Adrenal gland (tissue), 12 donors: ENCODE data around the gene KMT2D. TPM values are rescaled to one million over a fixed set of nuclear protein-coding genes. Genes with fewer than 3 reads are reported as not detected.

Experiments used
- DNase-seq, 7 donors: peaks; one replicate each; pipeline ENCODE4 v3.0.0-alpha.2; 2019 to 2020
- H3K27ac ChIP-seq, 5 donors: fragments of 200-600 bp; sonication (generic) in 4 of 5; 1 replicate in 3 of 5; 2 replicates in 2 of 5; pipeline versions ENCODE4 v1.5.1 to v1.8.0; 2016 to 2020; ENCODE audit warnings: mild to moderate bottlenecking in 1 of 5
- H3K27me3 ChIP-seq: fragments of 200-600 bp; 2 replicates; pipeline ENCODE4 v1.8.0; 2021
- H3K36me3 ChIP-seq, 2 donors: fragments of 200-600 bp; replicated peaks in 1 of 2; 1 replicate in 1 of 2; 2 replicates in 1 of 2; pipeline versions ENCODE4 v1.5.1 to v1.8.0; 2018 to 2022
- H3K4me1 ChIP-seq, 2 donors: fragments of 200-600 bp; replicated peaks in 1 of 2; 1 replicate in 1 of 2; 2 replicates in 1 of 2; pipeline versions ENCODE4 v1.5.1 to v1.8.0; 2018 to 2021
- H3K4me3 ChIP-seq, 4 donors: fragments of 200-600 bp; sonication (generic) in 3 of 4; one replicate each; pipeline ENCODE4 v1.5.1; 2016 to 2018
- H3K9me3 ChIP-seq, 3 donors: fragments of 200-600 bp; sonication (generic) in 1 of 3; replicated peaks in 1 of 3; 1 replicate in 2 of 3; 2 replicates in 1 of 3; pipeline versions ENCODE4 v1.5.1 to v1.8.0; 2016 to 2021
- POLR2A ChIP-seq, 2 donors: fragments of 450-650 bp; IDR thresholded peaks; one replicate each; pipeline ENCODE4 v1.6.1; 2017; ENCODE audit warnings: antibody characterized with exemption in 2 of 2, mild to moderate bottlenecking in 2 of 2, moderate library complexity in 1 of 2
- WGBS, 4 donors: extraction: QIAGEN DNeasy Blood & Tissue Kit in 2 of 4; methylation state at CpG; one replicate each; pipeline versions ENCODE4 v1.1.5 to v1.1.7; 2013 to 2017; 5-methylcytosine and 5-hydroxymethylcytosine counted together
- intact Hi-C, 2 donors: fragments of 100-400 bp; cut with DNase I; formaldehyde crosslinking; loops; one replicate each; pipeline versions ENCODE4 v1.14.1 to v1.15.0; 2022 to 2023
- polyA plus RNA-seq, 3 donors: library from polyadenylated mRNA; stranded (reverse); fragments of 200-250 nt in 2 of 3; fragments of 350-450 nt in 1 of 3; fragmentation: Illumina TruSeq in 1 of 3; extraction: RNeasy Lipid Tissue Mini Kit (QIAGEN cat#74804) in 1 of 3; gene quantifications; one replicate each; pipeline ENCODE4 v1.2.3, GENCODE V29; 2013 to 2014
- total RNA-seq, 9 donors: library from RNA; depleted of rRNA in 4 of 9; stranded (reverse); fragments of >200 nt in 4 of 9; fragments of 120-200 nt in 1 of 9; fragmentation: NEBNext Ultra II Directional in 1 of 9; extraction: Animal tissue kit (Norgen Biotek cat#: 25700) in 1 of 9; gene quantifications; one replicate each; pipeline versions ENCODE4 v1.1.0 to v1.2.4, GENCODE V29; 2013 to 2023
- TF ChIP-seq, protein P1 (sequence below), 6 experiments: fragments of 450-650 bp in 4 of 6; fragments of 200-600 bp in 2 of 6; sonication (generic) in 1 of 6; IDR thresholded peaks; 1 replicate in 5 of 6; 2 replicates in 1 of 6; pipeline versions ENCODE4 v1.5.1 to v1.8.0; 2016 to 2021; ENCODE audit warnings: antibody characterized with exemption in 6 of 6, mild to moderate bottlenecking in 2 of 6, moderate library complexity in 1 of 6
- donor health status: healthy with polysubstance abuse.
- donor health status: Bipolar disorder and iron deficiency.
- donor health status: DM: yes; HTN: yes; CAD: no.
- donor health status: DM: no; HTN: no; CAD: no.
- donor health status: DM: no; HTN: no; CAD: no.
- donor health status: DM: yes; HTN: yes; CAD: no.

Gene KMT2D
- total and polyA plus RNA-seq, 12 donors, result 21.2 to 140 (median 56.0) TPM

GRCh38 chr12:49088150-49088931 is 27.7 kb upstream of the KMT2D start:
- Histone ChIP-seq H3K9me3 (no peaks in the 10 kb centered on the region), H3K4me1 (peaks cover 0 to 32% of the 10 kb centered on the region in 2 donors), H3K27ac (no peak overlapping the region), H3K4me3 (no peak overlapping the region), H3K36me3 (no peaks in the 10 kb centered on the region), H3K27me3 (peaks cover 13% of the 10 kb centered on the region)
- intact Hi-C loops, result loop anchor here (5.0 kb wide), 1 partner anchor 34 kb away; no protein-coding TSS in a partner anchor
- 3 to 15% (median 4%) methylated on average over 7 to 18 of the region's 18 CpGs for WGBS, 4 donors
- DNase-seq, result peak; percentile 74 to 86 (median 79)
- TF ChIP-seq, protein P1, sequence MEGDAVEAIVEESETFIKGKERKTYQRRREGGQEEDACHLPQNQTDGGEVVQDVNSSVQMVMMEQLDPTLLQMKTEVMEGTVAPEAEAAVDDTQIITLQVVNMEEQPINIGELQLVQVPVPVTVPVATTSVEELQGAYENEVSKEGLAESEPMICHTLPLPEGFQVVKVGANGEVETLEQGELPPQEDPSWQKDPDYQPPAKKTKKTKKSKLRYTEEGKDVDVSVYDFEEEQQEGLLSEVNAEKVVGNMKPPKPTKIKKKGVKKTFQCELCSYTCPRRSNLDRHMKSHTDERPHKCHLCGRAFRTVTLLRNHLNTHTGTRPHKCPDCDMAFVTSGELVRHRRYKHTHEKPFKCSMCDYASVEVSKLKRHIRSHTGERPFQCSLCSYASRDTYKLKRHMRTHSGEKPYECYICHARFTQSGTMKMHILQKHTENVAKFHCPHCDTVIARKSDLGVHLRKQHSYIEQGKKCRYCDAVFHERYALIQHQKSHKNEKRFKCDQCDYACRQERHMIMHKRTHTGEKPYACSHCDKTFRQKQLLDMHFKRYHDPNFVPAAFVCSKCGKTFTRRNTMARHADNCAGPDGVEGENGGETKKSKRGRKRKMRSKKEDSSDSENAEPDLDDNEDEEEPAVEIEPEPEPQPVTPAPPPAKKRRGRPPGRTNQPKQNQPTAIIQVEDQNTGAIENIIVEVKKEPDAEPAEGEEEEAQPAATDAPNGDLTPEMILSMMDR (IDR thresholded peaks at IDR 0.05), result peak; percentile 82 to 89 (median 86)
- no peak for TF ChIP-seq POLR2A (IDR thresholded peaks at IDR 0.05)

DNA sequence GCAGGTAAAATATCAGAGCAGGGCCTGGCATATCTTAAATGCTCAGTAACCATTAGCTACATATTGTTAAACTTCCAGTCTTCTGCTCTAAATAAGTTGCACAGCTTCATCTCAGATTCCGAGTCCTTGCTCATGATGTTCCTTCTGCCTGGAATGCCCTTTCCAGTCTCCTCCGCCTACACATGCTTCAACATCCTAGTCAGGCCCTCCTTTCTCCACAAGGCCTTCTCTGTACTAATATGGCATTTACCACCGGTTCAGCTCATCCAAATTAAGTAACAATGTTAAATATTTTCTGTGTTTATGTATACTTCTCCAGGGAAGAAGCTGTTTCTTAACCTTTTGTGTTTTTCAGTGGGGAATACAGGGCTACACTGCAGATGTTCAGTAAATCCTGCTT is 25.5 kb upstream of the KMT2D start:
- Histone ChIP-seq H3K27me3 (peaks cover 8% of the 10 kb centered on the region), H3K4me1 (peaks cover 0 to 18% of the 10 kb centered on the region in 2 donors), H3K9me3 (no peaks in the 10 kb centered on the region), H3K4me3 (no peak overlapping the region), H3K36me3 (no peaks in the 10 kb centered on the region), H3K27ac (no peak overlapping the region)
- TF ChIP-seq, protein P1 (IDR thresholded peaks at IDR 0.05), result no peak
- no peak for TF ChIP-seq POLR2A (IDR thresholded peaks at IDR 0.05)
- 72 to 77% (median 75%) methylated on average over 3 of the region's 3 CpGs for WGBS, 4 donors
- intact Hi-C loops, result loop anchor here (5.0 kb wide), 1 partner anchor 36 kb away; no protein-coding TSS in a partner anchor
- no peak for DNase-seq

DNA sequence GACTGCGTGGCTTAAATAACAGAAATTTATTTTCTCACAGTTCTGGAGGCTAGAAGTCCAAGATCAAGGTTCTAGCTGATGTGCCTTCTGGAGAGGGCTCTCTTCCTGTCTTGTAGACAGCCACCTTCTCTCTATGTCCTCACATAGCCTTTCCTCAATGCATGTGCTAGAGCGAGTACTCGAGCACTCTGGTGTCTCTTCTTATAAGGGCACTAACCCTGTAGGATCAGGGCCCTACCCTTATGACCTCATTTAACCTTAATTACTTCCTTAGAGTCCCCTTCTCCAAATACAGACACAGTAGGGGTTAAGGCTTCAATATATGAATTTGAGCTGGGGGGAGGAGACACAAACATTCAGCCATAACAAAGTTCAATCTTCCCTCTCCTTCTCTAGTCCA is 23.8 kb upstream of the KMT2D start:
- 92 to 98% (median 95%) methylated on average over 3 of the region's 3 CpGs for WGBS, 4 donors
- intact Hi-C loops, result no loop called here

GRCh38 chr12:49079793-49080192 is 19.2 kb upstream of the KMT2D start:
- H3K27me3 ChIP-seq, result no peaks in the 10 kb centered on the region
- H3K9me3 ChIP-seq, result no peaks in the 10 kb centered on the region
- H3K4me1 ChIP-seq, result no peaks in the 10 kb centered on the region
- H3K27ac ChIP-seq, result no peak overlapping the region
- intact Hi-C loops, result no loop called here
- no peak for DNase-seq
- no peaks in the 10 kb centered on the region for H3K36me3 ChIP-seq
- no peak for TF ChIP-seq POLR2A (IDR thresholded peaks at IDR 0.05)
- TF ChIP-seq, protein P1 (IDR thresholded peaks at IDR 0.05), result no peak
- H3K4me3 ChIP-seq, result no peak overlapping the region
- WGBS, 4 donors, result 63 to 77% (median 65%) methylated on average over 1 of the region's 1 CpG

More for the DNA sequence above, 23.8 kb upstream of the KMT2D start:
- DNase-seq, result no peak
- Histone ChIP-seq H3K27me3 (no peaks in the 10 kb centered on the region), H3K9me3 (no peaks in the 10 kb centered on the region), H3K36me3 (no peaks in the 10 kb centered on the region), H3K4me1 (peaks cover 0 to 7% of the 10 kb centered on the region in 2 donors), H3K4me3 (no peak overlapping the region), H3K27ac (no peak overlapping the region)
- no peak for TF ChIP-seq POLR2A (IDR thresholded peaks at IDR 0.05)
- TF ChIP-seq, protein P1 (IDR thresholded peaks at IDR 0.05), result no peak
